ENCODE results near the gene ZNF710. TPM values are rescaled to one million over a fixed set of nuclear protein-coding genes. Genes with fewer than 3 reads are reported as not detected.

The ZNF710 gene
- total and polyA plus RNA-seq, 3 donors from 2014 or later: 5.7 to 9.4 (median 7.8) TPM

DNA sequence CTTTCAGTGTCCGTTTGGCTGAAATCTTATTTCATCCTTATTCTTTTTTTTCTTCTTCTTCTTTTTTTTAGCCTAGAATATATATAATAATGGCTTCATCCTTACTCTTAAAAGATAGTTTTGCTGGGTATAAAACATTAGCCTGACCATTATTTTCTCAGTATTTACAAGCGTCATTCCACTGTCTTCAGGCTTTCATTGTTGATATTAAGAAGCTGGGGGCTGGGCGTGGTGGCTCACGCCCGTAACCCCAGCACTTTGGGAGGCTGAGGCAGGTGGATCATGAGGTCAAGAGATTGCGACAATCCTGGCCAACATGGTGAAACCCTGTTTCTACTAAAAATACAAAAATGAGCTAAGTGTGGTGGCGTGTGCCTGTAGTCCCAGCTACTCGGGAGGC lies 10.6 kb downstream of the ZNF710 start:
- TF ChIP-seq POLR2A (IDR thresholded peaks at IDR 0.05): no peak
- TF ChIP-seq, protein P1, sequence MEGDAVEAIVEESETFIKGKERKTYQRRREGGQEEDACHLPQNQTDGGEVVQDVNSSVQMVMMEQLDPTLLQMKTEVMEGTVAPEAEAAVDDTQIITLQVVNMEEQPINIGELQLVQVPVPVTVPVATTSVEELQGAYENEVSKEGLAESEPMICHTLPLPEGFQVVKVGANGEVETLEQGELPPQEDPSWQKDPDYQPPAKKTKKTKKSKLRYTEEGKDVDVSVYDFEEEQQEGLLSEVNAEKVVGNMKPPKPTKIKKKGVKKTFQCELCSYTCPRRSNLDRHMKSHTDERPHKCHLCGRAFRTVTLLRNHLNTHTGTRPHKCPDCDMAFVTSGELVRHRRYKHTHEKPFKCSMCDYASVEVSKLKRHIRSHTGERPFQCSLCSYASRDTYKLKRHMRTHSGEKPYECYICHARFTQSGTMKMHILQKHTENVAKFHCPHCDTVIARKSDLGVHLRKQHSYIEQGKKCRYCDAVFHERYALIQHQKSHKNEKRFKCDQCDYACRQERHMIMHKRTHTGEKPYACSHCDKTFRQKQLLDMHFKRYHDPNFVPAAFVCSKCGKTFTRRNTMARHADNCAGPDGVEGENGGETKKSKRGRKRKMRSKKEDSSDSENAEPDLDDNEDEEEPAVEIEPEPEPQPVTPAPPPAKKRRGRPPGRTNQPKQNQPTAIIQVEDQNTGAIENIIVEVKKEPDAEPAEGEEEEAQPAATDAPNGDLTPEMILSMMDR (IDR thresholded peaks at IDR 0.05): no peak
- H3K27me3 ChIP-seq: no peaks in the 10 kb centered on the region
- no peaks in the 10 kb centered on the region for H3K9me3 ChIP-seq

DNA sequence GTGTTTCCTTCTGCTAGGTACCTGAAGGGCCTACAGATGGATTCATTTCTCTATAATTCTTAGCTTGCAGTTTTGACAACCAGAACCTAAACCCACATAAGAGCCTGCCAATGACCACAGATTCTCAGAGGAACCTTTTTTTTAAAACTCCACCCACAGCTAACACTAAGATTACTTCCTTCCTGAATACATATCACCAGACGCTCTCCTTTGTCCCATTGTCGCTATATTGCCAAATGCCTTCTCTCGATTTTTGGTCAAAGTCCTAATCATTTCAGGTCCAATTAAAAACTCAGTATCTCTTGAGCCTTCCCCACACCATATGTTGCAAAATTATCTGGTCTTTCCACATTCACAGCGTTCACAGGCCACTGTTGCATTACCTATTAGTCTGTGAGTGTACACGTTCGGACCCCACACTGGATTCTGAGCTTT lies 12.4 kb downstream of the ZNF710 start:
- DNase-seq: no peak
- Histone ChIP-seq H3K4me3 (no peak overlapping the region), H3K36me3 (ENCODE audit: low read depth, missing control alignments) (no peaks in the 10 kb centered on the region), H3K27me3 (no peaks in the 10 kb centered on the region), H3K4me1 (no peaks in the 10 kb centered on the region), H3K9me3 (no peaks in the 10 kb centered on the region), H3K27ac (no peak overlapping the region)
- TF ChIP-seq, protein P1 (IDR thresholded peaks at IDR 0.05): no peak
- no peak for TF ChIP-seq POLR2A (IDR thresholded peaks at IDR 0.05)
- intact Hi-C loops (cut with DNase I; ENCODE audit: low total_unique reads): no loop called here
- 73 to 75% methylated on average over 6 of the region's 6 CpGs for WGBS, 2 donors

More for the DNA sequence above, 10.6 kb downstream of the ZNF710 start:
- Histone ChIP-seq H3K27ac (no peak overlapping the region), H3K4me3 (no peak overlapping the region), H3K36me3 (ENCODE audit: low read depth, missing control alignments) (no peaks in the 10 kb centered on the region), H3K4me1 (no peaks in the 10 kb centered on the region)
- 93 to 96% methylated on average over 8 of the region's 8 CpGs for WGBS, 2 donors
- intact Hi-C loops (cut with DNase I; ENCODE audit: low total_unique reads): no loop called here
- DNase-seq: no peak

DNA sequence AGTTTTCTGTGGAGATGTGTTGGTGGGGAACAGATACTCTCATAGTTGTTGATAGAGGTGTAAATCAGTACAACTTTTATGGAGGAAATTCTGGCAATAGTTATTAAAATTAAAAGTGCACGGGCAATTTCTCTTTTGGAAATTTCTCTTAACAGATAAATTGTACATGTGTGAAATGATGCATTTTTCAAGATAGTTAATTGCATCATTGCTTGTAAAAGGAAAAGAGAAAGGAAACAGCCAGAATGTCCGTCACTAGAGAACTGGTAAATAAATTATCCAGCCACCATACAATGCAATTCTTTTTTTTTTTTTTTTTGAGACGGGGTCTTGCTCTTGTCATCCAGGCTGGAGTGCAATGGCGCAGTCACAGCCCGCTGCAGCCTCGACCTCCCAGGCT lies 14.2 kb downstream of the ZNF710 start:
- DNase-seq: no peak
- intact Hi-C loops (cut with DNase I; ENCODE audit: low total_unique reads): no loop called here
- TF ChIP-seq POLR2A (IDR thresholded peaks at IDR 0.05): no peak
- TF ChIP-seq, protein P1 (IDR thresholded peaks at IDR 0.05): no peak
- Histone ChIP-seq H3K4me3 (no peak overlapping the region), H3K27me3 (no peaks in the 10 kb centered on the region), H3K36me3 (ENCODE audit: low read depth, missing control alignments) (no peaks in the 10 kb centered on the region), H3K27ac (no peak overlapping the region), H3K9me3 (no peaks in the 10 kb centered on the region), H3K4me1 (peaks cover 2% of the 10 kb centered on the region)
- WGBS, 2 donors: 95% methylated on average over 6 of the region's 6 CpGs

DNA sequence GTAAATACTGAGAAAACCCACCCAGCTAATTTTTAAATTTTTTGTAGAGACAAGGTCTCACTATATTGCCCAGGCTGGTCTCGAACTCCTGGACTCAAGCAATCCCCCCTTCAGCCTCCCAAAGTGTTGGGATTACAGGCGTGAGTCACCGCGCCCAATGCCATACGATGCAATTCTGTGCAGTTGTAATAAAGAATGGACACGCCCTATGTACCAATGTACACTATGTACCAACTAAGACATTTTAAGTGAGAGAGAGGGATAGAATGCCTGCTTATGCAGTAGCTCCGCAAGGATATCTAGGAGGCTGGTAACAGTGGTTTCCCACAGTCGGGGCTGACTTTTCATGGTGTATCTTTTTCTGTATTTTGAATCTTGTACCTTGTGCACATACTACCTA lies 14.6 kb downstream of the ZNF710 start:
- no peak for DNase-seq
- 95 to 99% methylated on average over 8 of the region's 8 CpGs for WGBS, 2 donors

DNA sequence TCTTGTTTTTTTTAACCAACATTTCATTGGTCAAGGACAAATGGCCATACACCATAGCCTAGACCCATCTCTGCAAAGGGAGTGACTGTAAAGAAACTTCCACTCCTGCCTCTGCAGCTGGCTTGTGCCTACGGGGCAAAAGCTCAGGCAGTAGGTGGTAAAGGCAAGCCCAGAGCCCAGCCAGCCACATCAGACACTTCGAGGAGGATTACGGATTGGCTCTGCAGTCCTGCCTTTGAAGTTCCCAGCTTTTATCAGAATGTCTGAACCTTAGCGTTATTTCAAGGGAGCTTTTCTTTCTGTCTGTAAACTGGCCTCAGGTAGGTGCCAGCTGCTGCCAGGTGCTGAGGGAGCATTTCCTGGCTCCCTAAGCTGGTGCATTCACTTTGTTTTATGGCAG lies 15.6 kb downstream of the ZNF710 start:
- 71 to 79% methylated on average over 4 of the region's 4 CpGs for WGBS, 2 donors
- no peak overlapping the region for H3K27ac ChIP-seq
- TF ChIP-seq POLR2A (IDR thresholded peaks at IDR 0.05): no peak
- TF ChIP-seq, protein P1 (IDR thresholded peaks at IDR 0.05): no peak
- H3K9me3 ChIP-seq: no peaks in the 10 kb centered on the region
- no peaks in the 10 kb centered on the region for H3K27me3 ChIP-seq
- H3K4me1 ChIP-seq: peaks cover 5% of the 10 kb centered on the region
- H3K4me3 ChIP-seq: no peak overlapping the region
- H3K36me3 ChIP-seq (ENCODE audit: low read depth, missing control alignments): no peaks in the 10 kb centered on the region
- intact Hi-C loops (cut with DNase I; ENCODE audit: low total_unique reads): no loop called here
- DNase-seq: no peak

More for the DNA sequence above, 14.6 kb downstream of the ZNF710 start:
- Histone ChIP-seq H3K4me3 (no peak overlapping the region), H3K36me3 (ENCODE audit: low read depth, missing control alignments) (no peaks in the 10 kb centered on the region), H3K27ac (no peak overlapping the region), H3K27me3 (no peaks in the 10 kb centered on the region), H3K4me1 (peaks cover 5% of the 10 kb centered on the region), H3K9me3 (no peaks in the 10 kb centered on the region)
- intact Hi-C loops (cut with DNase I; ENCODE audit: low total_unique reads): no loop called here
- TF ChIP-seq POLR2A (IDR thresholded peaks at IDR 0.05): no peak
- TF ChIP-seq, protein P1 (IDR thresholded peaks at IDR 0.05): no peak

All from testis (tissue), 3 donors.